Measurements from ENCODE around the gene BTBD3.
A peak's percentile ranks its signal among the peaks of the same experiment; 100 is the strongest.

BTBD3 gene

GRCh38 chr20:11918391-11918845, 725 bp downstream of the BTBD3 start:
- DNase-seq (ENCODE audit: low spot score) = no peak

DNA sequence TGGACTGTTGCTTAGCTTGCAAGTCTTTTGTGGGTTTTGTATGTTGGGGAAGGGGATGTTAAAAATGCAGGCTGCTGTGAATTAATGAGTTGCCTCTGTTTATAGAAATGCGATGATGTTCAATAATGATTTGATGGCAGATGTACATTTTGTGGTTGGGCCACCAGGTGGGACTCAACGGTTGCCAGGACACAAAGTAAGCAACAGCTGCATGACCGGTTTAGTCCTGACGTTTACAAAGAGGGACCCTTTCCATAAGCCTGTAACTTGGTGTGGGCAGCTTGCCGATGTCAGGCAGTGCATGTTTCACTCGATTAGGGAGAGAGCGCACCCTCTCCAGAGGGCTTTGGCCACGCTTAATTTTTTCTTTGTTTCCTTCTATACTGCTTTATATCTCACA, 1.3 kb downstream of the BTBD3 start:
- DNase-seq (ENCODE audit: low spot score) = peak; percentile 79

DNA sequence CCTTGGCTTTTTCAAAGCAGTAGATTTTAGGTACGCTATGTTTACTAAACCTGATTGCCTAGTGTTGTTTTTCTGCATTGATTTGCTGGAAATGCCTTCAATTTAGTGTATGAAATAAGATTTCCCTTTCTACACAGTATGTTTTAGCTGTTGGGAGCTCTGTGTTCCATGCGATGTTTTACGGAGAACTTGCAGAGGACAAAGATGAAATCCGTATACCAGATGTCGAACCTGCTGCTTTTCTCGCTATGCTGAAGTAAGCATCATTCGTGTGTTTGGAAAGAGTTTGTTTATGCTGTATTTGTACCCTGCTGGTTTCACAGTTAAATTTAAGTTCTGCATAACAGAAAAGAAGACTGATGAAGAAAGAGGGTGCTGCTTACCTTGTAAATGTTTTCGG, 1.9 kb downstream of the BTBD3 start:
- peak; percentile 55 for DNase-seq (ENCODE audit: low spot score)

- DNase-seq (ENCODE audit: low spot score) = no peak
Measured at GRCh38 chr20:11920083-11920482, 2.4 kb downstream of the BTBD3 start.

DNA sequence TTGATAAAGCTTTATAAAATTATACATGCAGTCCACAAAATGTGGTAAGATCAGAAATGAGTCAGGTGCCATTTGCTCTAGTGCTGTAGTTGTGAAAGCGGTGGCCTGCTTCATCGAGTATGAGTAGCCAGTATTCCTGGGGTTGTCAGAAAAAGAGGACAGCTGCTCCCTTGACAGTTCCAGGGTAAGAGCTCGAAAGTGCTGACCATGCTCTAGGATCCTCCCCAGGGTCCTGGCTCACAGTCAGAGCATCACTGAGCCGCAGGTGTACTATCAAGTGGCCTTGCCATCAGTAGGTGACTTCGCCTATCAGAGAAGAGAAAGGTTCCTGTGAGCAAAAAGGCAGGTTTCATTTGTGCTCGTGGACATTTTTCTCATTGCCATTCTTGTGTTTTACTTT, 3.6 kb downstream of the BTBD3 start:
- no peak for DNase-seq (ENCODE audit: low spot score)

DNA sequence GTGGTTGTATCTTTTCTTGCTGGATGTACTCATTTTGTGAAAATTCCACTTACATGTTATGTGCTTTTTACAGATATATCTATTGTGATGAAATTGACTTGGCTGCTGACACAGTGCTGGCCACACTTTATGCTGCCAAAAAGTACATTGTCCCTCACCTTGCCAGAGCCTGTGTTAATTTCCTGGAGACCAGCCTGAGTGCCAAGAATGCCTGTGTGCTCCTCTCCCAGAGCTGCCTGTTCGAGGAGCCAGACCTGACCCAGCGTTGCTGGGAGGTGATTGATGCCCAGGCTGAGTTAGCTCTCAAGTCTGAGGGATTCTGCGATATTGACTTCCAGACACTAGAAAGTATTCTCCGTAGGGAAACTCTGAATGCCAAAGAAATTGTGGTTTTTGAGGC, 4.9 kb downstream of the BTBD3 start:
- no peak for DNase-seq (ENCODE audit: low spot score)

GRCh38 chr20:11924923-11925322, 7.2 kb downstream of the BTBD3 start:
- DNase-seq (ENCODE audit: low spot score) = no peak

- peak; percentile 72 for DNase-seq (ENCODE audit: low spot score)
Measured at GRCh38 chr20:11926292-11926998, 8.8 kb downstream of the BTBD3 start.

GRCh38 chr20:11929947-11930346, 12.3 kb downstream of the BTBD3 start:
- DNase-seq (ENCODE audit: low spot score) = no peak

DNA sequence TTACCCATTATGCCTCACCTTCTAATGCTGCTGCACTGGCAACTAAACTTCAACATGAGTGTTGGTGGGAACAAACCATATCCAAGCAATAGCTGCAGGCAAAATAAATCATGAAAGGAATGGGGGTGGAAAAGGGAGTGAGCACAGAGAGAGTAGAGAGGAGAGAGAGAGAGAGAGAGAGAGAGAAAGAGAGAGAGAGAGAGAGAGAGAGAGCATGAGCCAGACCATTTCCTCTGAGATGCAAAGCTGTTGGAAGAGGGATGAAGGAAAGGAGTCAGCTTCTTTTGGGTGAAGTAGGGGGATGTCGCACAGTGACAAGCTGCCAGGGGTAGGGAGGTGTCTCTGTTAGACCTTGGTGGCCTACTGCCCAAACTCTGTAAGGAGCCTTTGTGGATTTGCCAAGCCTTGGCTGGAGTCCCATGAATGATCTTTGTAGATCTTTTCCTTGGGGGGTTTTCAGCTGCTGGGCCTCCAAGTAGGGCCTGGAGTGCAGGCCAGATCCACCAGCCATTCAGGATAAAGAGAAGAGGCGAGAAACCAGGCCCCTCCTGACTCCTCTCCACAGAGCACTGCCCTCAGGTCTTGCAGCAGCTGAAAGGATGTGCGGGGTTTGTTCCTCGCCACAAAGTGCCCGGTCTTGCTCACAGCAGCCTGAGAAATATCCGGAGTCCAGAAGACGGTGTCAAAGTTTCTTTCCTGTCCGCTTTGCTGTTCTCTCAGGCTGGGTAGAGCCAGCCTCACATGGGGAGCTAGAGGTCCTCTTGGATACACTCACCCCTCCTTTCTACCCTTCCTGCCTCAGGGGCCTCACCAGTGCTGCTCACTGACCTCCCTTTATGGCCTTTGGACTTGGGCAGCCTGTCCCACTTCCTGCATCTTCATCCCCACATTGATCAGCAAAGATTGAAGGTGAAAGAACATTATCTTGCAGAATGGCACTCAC, 17.8 kb downstream of the BTBD3 start:
- no peak for DNase-seq (ENCODE audit: low spot score)

DNA sequence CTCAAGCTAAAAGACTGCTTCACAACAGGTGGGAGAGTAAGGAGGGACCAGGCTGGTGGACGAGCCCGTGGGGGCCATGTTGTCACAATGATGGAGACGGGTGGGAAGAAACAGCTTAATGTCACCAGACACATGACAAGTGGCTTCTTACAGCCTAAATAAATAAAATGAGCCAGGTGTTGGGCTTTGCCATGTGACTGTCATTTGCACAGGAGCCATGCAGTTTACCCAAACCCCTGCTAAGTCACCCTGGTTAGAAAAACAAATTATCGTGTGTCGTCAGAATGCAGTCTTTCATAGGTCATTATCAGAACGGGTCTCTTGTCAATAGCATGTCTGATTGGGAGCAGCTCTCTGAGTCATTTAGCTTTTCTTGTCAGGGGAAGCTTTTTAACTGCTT, 18.5 kb downstream of the BTBD3 start:
- DNase-seq (ENCODE audit: low spot score) = no peak

- no peak for DNase-seq (ENCODE audit: low spot score)
Measured at GRCh38 chr20:11937230-11937629, 19.5 kb downstream of the BTBD3 start.

DNA sequence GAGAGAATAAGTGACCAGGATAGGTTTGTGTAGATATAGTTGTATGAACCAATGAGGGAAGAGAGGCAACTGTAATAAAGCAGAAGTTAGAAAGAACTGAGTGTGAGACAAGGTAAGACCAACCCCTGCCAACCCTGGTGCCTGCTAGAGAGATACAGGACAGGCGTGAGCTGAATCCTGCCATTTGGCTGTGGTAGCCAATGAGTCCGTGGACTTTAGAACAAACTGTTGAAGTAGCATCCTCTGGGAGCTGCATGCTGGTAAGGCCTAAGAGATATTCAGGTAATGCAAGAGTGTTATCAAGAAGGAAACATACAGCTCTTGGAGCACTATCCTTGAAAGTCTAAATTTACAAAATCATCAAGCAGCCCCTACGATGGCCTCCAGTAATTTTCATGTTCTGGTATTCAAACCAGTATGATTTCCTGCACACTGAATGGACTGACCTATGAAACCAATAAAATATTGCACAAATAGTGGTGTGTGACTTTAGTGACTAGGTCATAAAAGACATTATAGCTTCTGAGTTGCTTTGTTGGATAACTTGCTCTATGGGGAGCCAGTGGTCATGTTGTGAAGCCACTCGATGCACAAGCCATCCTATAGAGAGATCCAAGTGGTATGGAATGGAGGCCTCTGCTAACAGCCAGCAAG, 24.0 kb downstream of the BTBD3 start:
- DNase-seq (ENCODE audit: low spot score) = no peak

GRCh38 chr20:11943778-11944177, 26.1 kb downstream of the BTBD3 start:
- DNase-seq (ENCODE audit: low spot score) = no peak

DNA sequence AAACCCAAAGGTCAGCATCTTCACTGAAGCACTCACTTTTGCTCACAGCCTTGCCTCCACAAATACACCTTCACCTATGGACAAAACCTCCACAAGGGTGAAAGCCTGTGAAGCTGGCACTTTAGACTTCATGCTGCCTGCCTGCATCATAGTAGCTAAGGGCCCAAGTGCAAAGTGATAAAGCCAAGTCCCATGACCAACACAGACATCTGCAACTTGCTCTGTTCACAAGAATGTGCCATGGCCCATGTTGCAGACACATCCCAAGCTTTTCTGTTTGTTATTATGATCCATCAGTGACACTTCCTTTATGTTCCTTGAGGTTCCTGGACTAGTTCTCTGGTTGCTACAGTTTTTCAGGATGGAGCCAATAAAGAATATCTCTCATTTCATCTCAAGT, 31.1 kb downstream of the BTBD3 start:
- DNase-seq (ENCODE audit: low spot score) = no peak

- DNase-seq (ENCODE audit: low spot score) = no peak
Measured at GRCh38 chr20:11949711-11950110, 32.0 kb downstream of the BTBD3 start.

GRCh38 chr20:11951696-11952095, 34.0 kb downstream of the BTBD3 start:
- DNase-seq (ENCODE audit: low spot score) = no peak

GRCh38 chr20:11952639-11953038, 34.9 kb downstream of the BTBD3 start:
- no peak for DNase-seq (ENCODE audit: low spot score)

- DNase-seq (ENCODE audit: low spot score) = no peak
Measured at GRCh38 chr20:11957911-11958310, 40.2 kb downstream of the BTBD3 start.

GRCh38 chr20:11958855-11959254, 41.2 kb downstream of the BTBD3 start:
- DNase-seq (ENCODE audit: low spot score) = no peak

GRCh38 chr20:11965602-11966001, 47.9 kb downstream of the BTBD3 start:
- no peak for DNase-seq (ENCODE audit: low spot score)

- DNase-seq (ENCODE audit: low spot score) = no peak
Measured at GRCh38 chr20:11966186-11966585, 48.5 kb downstream of the BTBD3 start.

All from globus pallidus (tissue), 1 donor.